ENCODE results near the gene GABPB1.
"Not testable (repeated sequence)": the region's sequence is repeated elsewhere in the genome, so short reads cannot be mapped to it uniquely, and the experiment has no call there.

- not testable (repeated sequence) for TF ChIP-seq CTCF, POLR2AphosphoS5, POLR2A (IDR thresholded peaks at IDR 0.05)
Observed at GRCh38 chr15:50382408-50382807, 27.4 kb upstream of the GABPB1 start.

All from stomach (tissue), 4 donors.